GM23338 (cell line): Measurements from ENCODE around the gene DHRS3. TPM values are rescaled to one million over a fixed set of nuclear protein-coding genes. Genes with fewer than 3 reads are reported as not detected.

Source experiments
- ATAC-seq: fragments of 200-7000 bp; cut with Tn5 transposase; 3 replicates; pipeline ENCODE4 v1.9.1; 2020
- DNase-seq: peaks from one replicate; pipeline ENCODE4 v3.0.0-alpha.2; 2015; ENCODE audit warnings: low spot score
- H2AFZ ChIP-seq: fragments of 200-600 bp; sonication (generic); 2 replicates; pipeline ENCODE4 v1.8.0; 2016; ENCODE audit warnings: antibody characterized with exemption, mild to moderate bottlenecking, moderate library complexity
- H3F3A ChIP-seq: fragments of 200-600 bp; sonication (generic); replicated peaks from 2 replicates; pipeline ENCODE4 v1.8.0; 2017; ENCODE audit warnings: antibody characterized with exemption, mixed run types, low read depth
- H3K27ac ChIP-seq: fragments of 200-600 bp; sonication (generic); 2 replicates; pipeline ENCODE4 v1.6.1; 2016; ENCODE audit warnings: low read depth
- H3K27me3 ChIP-seq: fragments of 200-600 bp; sonication (generic); 2 replicates; pipeline ENCODE4 v1.8.0; 2016; ENCODE audit warnings: mild to moderate bottlenecking, mixed run types, moderate library complexity; ENCODE audit not compliant: insufficient read depth
- H3K36me3 ChIP-seq: fragments of 200-600 bp; sonication (generic); 2 replicates; pipeline ENCODE4 v1.8.0; 2016; ENCODE audit warnings: mild to moderate bottlenecking; ENCODE audit not compliant: insufficient read depth
- H3K4me1 ChIP-seq: fragments of 200-600 bp; sonication (generic); 2 replicates; pipeline ENCODE4 v1.8.0; 2016; ENCODE audit warnings: mild to moderate bottlenecking, moderate library complexity; ENCODE audit not compliant: insufficient read depth
- H3K4me2 ChIP-seq: fragments of 200-600 bp; sonication (generic); 2 replicates; pipeline ENCODE4 v1.7.1; 2017; ENCODE audit warnings: mixed run types
- H3K4me3 ChIP-seq: fragments of 200-600 bp; sonication (generic); 2 replicates; pipeline ENCODE4 v1.6.1; 2016; ENCODE audit warnings: mixed run types
- H3K79me2 ChIP-seq: fragments of 200-600 bp; sonication (generic); replicated peaks from 2 replicates; pipeline ENCODE4 v1.8.0; 2017; ENCODE audit warnings: mild to moderate bottlenecking; ENCODE audit not compliant: insufficient read depth
- H3K9me2 ChIP-seq: fragments of 200-600 bp; sonication (generic); 2 replicates; pipeline ENCODE4 v1.8.0; 2017; ENCODE audit not compliant: insufficient read depth
- H4K20me1 ChIP-seq: fragments of 200-600 bp; sonication (generic); replicated peaks from 2 replicates; pipeline ENCODE4 v1.8.0; 2017; ENCODE audit warnings: mild to moderate bottlenecking; ENCODE audit not compliant: insufficient read depth
- H3K27ac Mint-ChIP-seq: 2 replicates; pipeline ENCODE4 v1.8.0; 2020; ENCODE audit warnings: inconsistent platforms, mild to moderate bottlenecking, moderate library complexity, mixed read lengths
- H3K27me3 Mint-ChIP-seq: 3 replicates; pipeline ENCODE4 v1.8.0; 2022; ENCODE audit warnings: low read depth, mild to moderate bottlenecking, moderate library complexity, mixed read lengths, inconsistent platforms; ENCODE audit not compliant: insufficient read depth, poor library complexity
- H3K36me3 Mint-ChIP-seq: 3 replicates; pipeline ENCODE4 v1.8.0; 2021; ENCODE audit warnings: low read depth, mild to moderate bottlenecking, inconsistent platforms, moderate library complexity, mixed read lengths
- H3K4me1 Mint-ChIP-seq: 3 replicates; pipeline ENCODE4 v1.8.0; 2020; ENCODE audit warnings: mild to moderate bottlenecking, inconsistent platforms, mixed read lengths
- H3K4me3 Mint-ChIP-seq: 3 replicates; pipeline ENCODE4 v1.8.0; 2021; ENCODE audit warnings: moderate library complexity, mild to moderate bottlenecking, inconsistent platforms, mixed read lengths
- H3K9me3 Mint-ChIP-seq: 3 replicates; pipeline ENCODE4 v1.8.0; 2020; ENCODE audit warnings: moderate library complexity, mild to moderate bottlenecking, inconsistent platforms, mixed read lengths
- CREB1 ChIP-seq: fragments of 250-450 bp; sonication (Bioruptor Pico); IDR thresholded peaks from 2 replicates; pipeline ENCODE4 v1.5.0; 2020; ENCODE audit warnings: low read depth, mild to moderate bottlenecking, moderate library complexity
- CTCF ChIP-seq, 2 experiments: fragments of 200-600 bp in 1 of 2; sonication (generic) in 1 of 2; conservative IDR thresholded peaks; 2 replicates each; pipeline versions ENCODE4 v1.5.1 to v1.6.1; 2016 to 2017; ENCODE audit warnings: antibody characterized with exemption in 2 of 2, low read depth in 2 of 2, mild to moderate bottlenecking in 2 of 2, moderate library complexity in 1 of 2
- EZH2 ChIP-seq: fragments of 200-600 bp; sonication (generic); IDR thresholded peaks from one replicate; pipeline ENCODE4 v1.8.0; 2017; ENCODE audit warnings: antibody characterized with exemption, mild to moderate bottlenecking, low read depth; ENCODE audit not compliant: unreplicated experiment
- EZH2phosphoT487 ChIP-seq: fragments of 200-600 bp; sonication (generic); IDR thresholded peaks from one replicate; pipeline ENCODE4 v1.8.1; 2018; ENCODE audit warnings: antibody characterized with exemption; ENCODE audit not compliant: unreplicated experiment
- JUNB ChIP-seq: IDR thresholded peaks from one replicate; pipeline ENCODE4 v1.6.1; 2016; ENCODE audit warnings: antibody characterized with exemption; ENCODE audit not compliant: unreplicated experiment
- NANOG ChIP-seq: IDR thresholded peaks from 2 replicates; pipeline ENCODE4 v1.6.1; 2016; ENCODE audit warnings: antibody characterized with exemption, borderline replicate concordance
- POLR2AphosphoS5 ChIP-seq: IDR thresholded peaks from 2 replicates; pipeline ENCODE4 v1.6.1; 2016; ENCODE audit warnings: antibody characterized with exemption, low read depth
- STAT1 ChIP-seq: IDR thresholded peaks from one replicate; pipeline ENCODE4 v1.6.1; 2016; ENCODE audit warnings: antibody characterized with exemption; ENCODE audit not compliant: unreplicated experiment
- ZNF114 ChIP-seq: fragments of 250-450 bp; sonication (Bioruptor Pico); IDR thresholded peaks from 2 replicates; pipeline ENCODE4 v1.5.0; 2020; ENCODE audit warnings: mild to moderate bottlenecking, moderate library complexity
- ZNF331 ChIP-seq: fragments of 250-450 bp; sonication (Bioruptor Pico); IDR thresholded peaks from 2 replicates; pipeline ENCODE4 v1.5.0; 2020; ENCODE audit warnings: low read depth, mild to moderate bottlenecking, moderate library complexity
- ZNF462 ChIP-seq: fragments of 250-450 bp; sonication (Bioruptor Pico); IDR thresholded peaks from 2 replicates; pipeline ENCODE4 v1.5.0; 2020; ENCODE audit warnings: mild to moderate bottlenecking, moderate library complexity
- polyA plus RNA-seq: library from polyadenylated mRNA; unstranded; fragments of >200 nt; fragmentation: Nextera tagmentation; extraction: Ambion mirVana; gene quantifications from 2 replicates; pipeline ENCODE4 v1.2.1, GENCODE V29; 2016
- total RNA-seq: library from RNA; depleted of rRNA; stranded (reverse); fragments of >200 nt; shearing (Covaris generic); gene quantifications from 2 replicates; pipeline ENCODE4 v1.2.3, GENCODE V29; 2014

DHRS3 gene
- total and polyA plus RNA-seq, 2 experiments from 2014 or later = 21.0 to 26.0 TPM

GRCh38 chr1:12666141-12666735 is 48.2 kb upstream of the DHRS3 start:
- Histone ChIP-seq H3F3A (no peaks in the 10 kb centered on the region), H3K4me1 (no peaks in the 10 kb centered on the region), H4K20me1 (no peaks in the 10 kb centered on the region), H3K4me2 (no peak overlapping the region), H3K79me2 (no peaks in the 10 kb centered on the region), H3K36me3 (no peaks in the 10 kb centered on the region), H3K9me2 (0 out of 2 replicates have a peak, but pooled peaks cover 4% of the 10 kb centered on the region), H2AFZ (peak overlapping the region; percentile 56; the same call in 1 of the 2 replicates), H3K27me3 (no peaks in the 10 kb centered on the region), H3K4me3 (no peak overlapping the region), H3K27ac (no peak overlapping the region)
- Mint-ChIP-seq H3K4me1 (peaks cover 3% of the 10 kb centered on the region; the same call in 1 of the 3 replicates), H3K4me3 (no peak overlapping the region), H3K27ac (no peak overlapping the region), H3K36me3 (peaks cover 6% of the 10 kb centered on the region), H3K27me3 (no peaks in the 10 kb centered on the region), H3K9me3 (peaks cover 16% of the 10 kb centered on the region)
- no peak for ATAC-seq
- TF ChIP-seq CREB1 (CRISPR knock-in tag) = no peak
- no peak for TF ChIP-seq ZNF331
- TF ChIP-seq EZH2phosphoT487 = no peak
- no peak for TF ChIP-seq ZNF462 (CRISPR knock-in tag)
- TF ChIP-seq ZNF114 = no peak
- TF ChIP-seq NANOG = no peak
- no peak for TF ChIP-seq JUNB
- no peak for TF ChIP-seq EZH2
- no peak for TF ChIP-seq STAT1
- TF ChIP-seq POLR2AphosphoS5 = no peak
- TF ChIP-seq CTCF (conservative IDR thresholded peaks at IDR 0.05; ENCODE audit: low read depth in 2 of 2) = no peak
- DNase-seq = no peak
